ENCODE results near the gene ZYG11A. TPM values are rescaled to one million over a fixed set of nuclear protein-coding genes. Genes with fewer than 3 reads are reported as not detected.

The ZYG11A gene
- total and polyA plus RNA-seq, 2 of the 8 experiments (the other 6 are each of a cell fraction or from before 2014, with no cell fraction given): 0.89 to 2.6 TPM

- no peaks in the 10 kb centered on the region for H3K79me1 ChIP-seq (ENCODE audit: low read depth, low read length)
- DNase-seq (ENCODE audit: low read depth in 1 of 2, low spot score in 2 of 2): no peak
Measured at GRCh38 chr1:52814465-52814864, 28.1 kb upstream of the ZYG11A start.

More at GRCh38 chr1:52814465-52814864, 28.1 kb upstream of the ZYG11A start:
- Histone ChIP-seq H2BK5ac (ENCODE audit: low read depth, low read length) (no peak overlapping the region), H2BK120ac (replicated peaks; ENCODE audit: low read depth, low read length) (no peak overlapping the region), H3K4me3 (ENCODE audit: extremely low read depth in 1 of 4, insufficient read depth in 2 of 4, low read depth in 3 of 4, low read length in 4 of 4) (no peak overlapping the region), H3K14ac (ENCODE audit: insufficient read length) (no peak overlapping the region), H3K9me3 (ENCODE audit: insufficient read depth in 2 of 2, low read depth in 1 of 2, low read length in 1 of 2) (no peaks in the 10 kb centered on the region), H3K23ac (ENCODE audit: insufficient read length) (no peak overlapping the region), H2AK5ac (ENCODE audit: low read depth, low read length) (no peak overlapping the region), H3K27ac (ENCODE audit: low read depth, low read length) (no peak overlapping the region), H3K4me1 (replicated peaks in 1 of 4; ENCODE audit: control insufficient read depth in 3 of 4, insufficient read depth in 4 of 4, low read length in 3 of 4) (no peaks in the 10 kb centered on the region), H3K23me2 (ENCODE audit: low read depth, low read length) (no peaks in the 10 kb centered on the region), H3K9ac (replicated peaks in 1 of 4; ENCODE audit: extremely low read depth in 1 of 4, low read depth in 3 of 4, low read length in 3 of 4) (no peak overlapping the region), H3K27me3 (replicated peaks in 1 of 4; ENCODE audit: control insufficient read depth in 3 of 4, extremely low read depth in 1 of 4, insufficient read depth in 3 of 4, low read length in 3 of 4) (no peaks in the 10 kb centered on the region), H4K8ac (ENCODE audit: extremely low read depth, insufficient read depth, low read length) (no peak overlapping the region), H2BK15ac (ENCODE audit: low read length) (no peak overlapping the region), H3K4me2 (ENCODE audit: insufficient read depth in 1 of 2, low read depth in 2 of 2, low read length in 2 of 2) (no peak overlapping the region), H4K5ac (ENCODE audit: insufficient read length, low read depth, low read length) (no peak overlapping the region), H2BK20ac (ENCODE audit: low read length) (no peak overlapping the region), H4K20me1 (replicated peaks in 1 of 2; ENCODE audit: control insufficient read depth in 1 of 2, insufficient read depth in 2 of 2, low read length in 2 of 2) (peaks cover 0 to 1% of the 10 kb centered on the region in 2 experiments), H3K56ac (replicated peaks; ENCODE audit: insufficient read length, low read depth, low read length) (no peak overlapping the region), H3K36me3 (ENCODE audit: control insufficient read depth in 2 of 4, insufficient read depth in 4 of 4, low read length in 3 of 4) (peaks cover 0 to 19% (median 2%) of the 10 kb centered on the region in 4 experiments; a peak in 3 of 8 replicates), H3K79me2 (ENCODE audit: control insufficient read depth in 1 of 2, insufficient read depth in 2 of 2, low read length in 2 of 2) (no peaks in the 10 kb centered on the region), H4K91ac (replicated peaks; ENCODE audit: insufficient read length, low read length) (no peak overlapping the region), H3K18ac (ENCODE audit: extremely low read depth, low read length) (no peak overlapping the region), H2BK12ac (ENCODE audit: low read depth, low read length) (no peak overlapping the region), H2AFZ (ENCODE audit: low read length) (no peak overlapping the region), H3K4ac (replicated peaks; ENCODE audit: insufficient read length, low read depth, low read length) (no peak overlapping the region)
- ChIA-PET CTCF (ENCODE audit: partially characterized antibody) (no interaction called here), POLR2A (ENCODE audit: partially characterized antibody) (no interaction called here)
- WGBS, 2 experiments (ENCODE audit: extremely low coverage in 1 of 2, insufficient coverage in 1 of 2, insufficient read length in 1 of 2, insufficient replicate concordance in 2 of 2, low coverage in 1 of 2, low lambda C conversion rate in 2 of 2, missing lambda C conversion rate in 1 of 2): 88% methylated on average over 2 of the region's 2 CpGs; no CpG with 5 or more reads in 1 of the 2 experiments
- TF ChIP-seq CHD2 (IDR thresholded peaks at IDR 0.05; ENCODE audit: low read length) (no peak), FOSL1 (IDR thresholded peaks at IDR 0.05; ENCODE audit: insufficient read depth, low read depth, low read length) (no peak), SIN3A (conservative IDR thresholded peaks at IDR 0.05 in 1 of 2, IDR thresholded peaks at IDR 0.05 in 1 of 2; ENCODE audit: low read depth in 1 of 2, low read length in 2 of 2) (no peak), JUN (IDR thresholded peaks at IDR 0.05; ENCODE audit: low read depth, low read length) (no peak), SP4 (IDR thresholded peaks at IDR 0.05; ENCODE audit: low read length) (no peak), HDAC2 (IDR thresholded peaks at IDR 0.05; ENCODE audit: borderline replicate concordance in 1 of 2, low read depth in 2 of 2, low read length in 2 of 2) (no peak), SIRT6 (IDR thresholded peaks at IDR 0.05; ENCODE audit: low read length) (no peak), SRF (IDR thresholded peaks at IDR 0.05; ENCODE audit: low read depth, low read length) (no peak), CHD1 (IDR thresholded peaks at IDR 0.05; ENCODE audit: low read depth, low read length) (no peak), TBP (IDR thresholded peaks at IDR 0.05; ENCODE audit: low read depth, low read length) (no peak), JUND (IDR thresholded peaks at IDR 0.05; ENCODE audit: low read length) (no peak), EZH2 (IDR thresholded peaks at IDR 0.05; ENCODE audit: low read depth, low read length, severe bottlenecking) (no peak), RAD21 (IDR thresholded peaks at IDR 0.05 in 1 of 2, conservative IDR thresholded peaks at IDR 0.05 in 1 of 2; ENCODE audit: low read depth in 2 of 2, low read length in 2 of 2) (no peak), GTF2F1 (IDR thresholded peaks at IDR 0.05; ENCODE audit: borderline replicate concordance, low read depth, low read length) (no peak)
- no peak for FAIRE-seq
